Measurements from ENCODE around the gene RHOG.

RHOG gene

DNA sequence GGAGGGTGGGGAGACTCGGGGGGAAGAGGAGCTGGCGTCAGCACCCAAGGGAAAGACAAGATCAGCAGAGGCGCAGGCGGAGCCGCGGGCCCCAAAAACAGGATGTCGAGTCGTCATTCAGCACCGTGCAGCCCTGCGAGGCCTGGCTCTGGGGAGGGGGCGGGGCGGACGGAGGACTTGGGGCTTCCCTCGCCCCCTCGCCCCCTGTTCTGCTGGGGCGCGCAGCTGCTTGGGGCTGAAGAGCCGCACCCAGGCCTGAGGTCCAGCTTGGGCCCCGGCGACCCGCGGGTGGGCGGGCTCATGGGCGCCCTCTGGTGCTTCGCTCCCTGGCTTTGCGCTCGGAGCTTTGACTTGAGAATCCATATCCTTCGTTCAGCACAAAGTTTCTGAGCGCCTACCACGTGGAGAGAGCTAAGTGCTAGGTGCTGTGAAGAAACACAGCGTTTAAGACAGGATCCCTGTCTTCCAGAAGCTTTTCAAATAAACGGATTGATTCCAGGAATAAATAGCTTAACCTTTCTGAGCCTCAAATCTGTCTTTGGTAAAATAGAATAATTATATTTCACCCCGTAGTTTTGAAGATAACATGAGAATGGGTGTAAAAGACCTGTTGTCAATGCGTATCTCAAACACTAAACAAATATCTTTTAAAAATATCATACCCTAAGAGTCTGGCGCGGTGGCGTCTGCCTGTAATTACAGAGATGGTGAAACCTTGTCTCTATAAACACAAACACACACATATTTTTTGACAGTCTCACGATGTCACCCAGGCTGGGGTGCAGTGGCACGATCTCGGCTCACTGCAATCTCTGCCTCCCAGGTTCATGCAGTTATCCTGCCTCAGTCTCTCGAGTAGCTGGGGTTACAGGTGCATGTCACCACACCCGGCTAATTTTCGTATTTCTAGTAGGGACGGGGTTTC, 929 bp upstream of the RHOG start:
- peak overlapping the region; percentile 42 for H3K9ac ChIP-seq (ENCODE audit: low read length)
- H3K27ac ChIP-seq (ENCODE audit: low read length) = no peak overlapping the region
- H3K9me3 ChIP-seq (ENCODE audit: control insufficient read depth, low read depth, low read length) = no peaks in the 10 kb centered on the region
- peaks cover 7% of the 10 kb centered on the region for H3K4me1 ChIP-seq (ENCODE audit: control insufficient read depth, low read depth, low read length)
- H3K27me3 ChIP-seq (ENCODE audit: control insufficient read depth, insufficient read depth, low read length) = peaks cover 5% of the 10 kb centered on the region
- H3K36me3 ChIP-seq (ENCODE audit: control insufficient read depth, low read depth, low read length) = no peaks in the 10 kb centered on the region
- H3K4me3 ChIP-seq (ENCODE audit: low read length) = peak overlapping the region; percentile 77

DNA sequence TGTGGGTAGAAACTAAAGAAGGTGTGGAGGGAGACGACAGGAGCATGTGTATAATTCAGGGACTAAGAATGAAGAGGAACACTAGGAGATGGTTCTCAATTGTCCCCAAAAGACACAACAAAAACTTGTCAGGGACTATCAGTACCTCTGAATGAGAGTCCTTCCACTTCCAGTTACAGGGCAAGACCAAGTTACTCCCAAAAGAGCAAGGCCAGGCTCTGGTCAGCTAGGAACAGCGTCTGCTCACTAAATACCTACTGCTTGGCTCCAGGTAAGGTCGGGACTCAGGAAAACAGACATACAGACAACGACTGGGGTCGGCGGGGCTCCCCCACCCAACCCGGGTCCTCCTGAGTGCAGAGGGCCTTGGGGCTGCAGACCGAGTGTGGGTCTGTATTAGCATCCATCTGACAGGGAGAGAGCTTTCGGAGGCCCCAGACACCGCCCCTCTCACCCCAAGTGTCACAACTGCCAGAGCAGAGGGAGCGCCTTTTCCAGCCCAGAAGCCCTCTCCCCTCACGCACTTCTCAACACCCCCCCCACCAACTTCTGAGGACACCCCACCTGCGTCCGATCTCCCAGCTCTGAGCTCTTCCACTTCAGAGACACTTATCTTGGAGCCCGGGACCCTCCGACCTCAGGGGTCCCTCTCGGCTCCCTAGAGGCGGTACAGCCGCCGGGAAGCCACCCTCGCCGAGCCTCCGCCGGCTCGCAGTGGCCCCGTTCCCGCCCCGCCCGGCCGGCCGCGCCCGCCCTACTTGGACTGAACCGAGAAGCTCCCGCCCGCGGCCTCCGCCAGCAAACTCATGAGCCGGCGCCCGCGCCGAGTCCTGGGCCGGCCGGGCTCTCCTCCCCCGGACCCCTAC, 522 bp downstream of the RHOG start:
- Histone ChIP-seq H3K4me1 (ENCODE audit: control insufficient read depth, low read depth, low read length) (peaks cover 9% of the 10 kb centered on the region), H3K9ac (ENCODE audit: low read length) (peak overlapping the region; percentile 58), H3K27me3 (ENCODE audit: control insufficient read depth, insufficient read depth, low read length) (peaks cover 5% of the 10 kb centered on the region), H3K9me3 (ENCODE audit: control insufficient read depth, low read depth, low read length) (no peaks in the 10 kb centered on the region), H3K36me3 (ENCODE audit: control insufficient read depth, low read depth, low read length) (no peaks in the 10 kb centered on the region), H3K27ac (ENCODE audit: low read length) (no peak overlapping the region), H3K4me3 (ENCODE audit: low read length) (peak overlapping the region; percentile 77)

DNA sequence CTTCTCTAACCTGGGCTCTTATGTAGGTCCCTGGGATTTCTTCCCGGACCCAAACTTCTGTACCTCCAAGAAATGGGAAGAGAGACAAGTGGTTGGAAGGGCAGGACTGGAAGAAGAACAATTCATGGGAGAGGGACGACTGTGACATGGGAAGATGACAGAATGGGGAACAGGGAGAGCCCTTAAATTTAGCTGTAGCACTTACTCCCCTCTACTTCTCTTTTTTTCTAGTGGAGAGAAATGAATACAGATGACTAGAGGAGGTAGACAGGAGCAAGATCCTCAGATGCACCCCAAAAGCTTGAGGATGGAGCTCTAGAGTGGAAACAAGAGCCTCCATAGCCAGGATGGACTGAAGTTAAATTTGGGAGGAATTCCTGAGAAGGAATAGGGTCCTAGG, 2.3 kb downstream of the RHOG start:
- H3K9me3 ChIP-seq (ENCODE audit: control insufficient read depth, low read depth, low read length) = no peaks in the 10 kb centered on the region
- H3K27ac ChIP-seq (ENCODE audit: low read length) = no peak overlapping the region
- H3K4me3 ChIP-seq (ENCODE audit: low read length) = no peak overlapping the region
- H3K4me1 ChIP-seq (ENCODE audit: control insufficient read depth, low read depth, low read length) = peaks cover 20% of the 10 kb centered on the region
- no peak overlapping the region for H3K9ac ChIP-seq (ENCODE audit: low read length)
- no peaks in the 10 kb centered on the region for H3K36me3 ChIP-seq (ENCODE audit: control insufficient read depth, low read depth, low read length)
- H3K27me3 ChIP-seq (ENCODE audit: control insufficient read depth, insufficient read depth, low read length) = peaks cover 5% of the 10 kb centered on the region

DNA sequence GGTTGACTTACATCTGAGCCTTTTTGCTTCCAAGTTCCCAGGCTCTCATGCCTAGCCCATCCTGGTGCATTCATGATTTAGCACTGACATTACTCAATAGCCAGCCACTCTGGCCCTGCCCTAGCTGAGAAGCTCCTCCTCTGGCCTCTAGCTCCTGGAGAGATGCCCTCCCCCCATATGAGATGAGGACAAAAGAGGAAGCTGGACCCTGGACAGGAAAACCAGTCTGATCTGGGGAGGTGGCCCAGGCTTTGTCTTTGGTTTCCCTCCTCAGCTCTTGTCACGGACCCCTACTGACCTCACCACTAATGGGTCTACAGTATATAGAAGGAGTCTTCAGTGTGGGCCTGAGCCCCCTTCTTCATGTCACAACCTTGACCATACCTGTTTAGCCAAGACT, 3.0 kb downstream of the RHOG start:
- no peak overlapping the region for H3K27ac ChIP-seq (ENCODE audit: low read length)

DNA sequence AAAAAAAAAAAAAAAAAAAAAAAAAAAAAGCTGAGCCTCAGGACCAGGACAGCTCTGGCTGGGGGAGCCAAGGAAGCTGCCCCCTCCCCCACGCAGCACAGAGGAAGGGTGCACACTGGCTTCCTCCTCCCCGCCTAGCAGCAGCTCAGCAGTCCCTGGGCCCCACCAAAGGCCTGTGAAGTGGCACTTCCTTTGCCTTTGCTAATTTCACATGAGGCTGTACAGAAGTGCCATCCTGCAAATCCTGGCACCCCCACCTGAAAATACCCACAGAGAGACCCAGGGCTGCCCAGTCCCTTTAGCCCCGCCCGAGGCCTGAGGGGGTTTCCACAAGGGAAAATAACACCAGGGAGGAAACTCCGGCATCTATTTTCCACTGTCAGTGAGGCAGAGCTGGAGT, 3.9 kb downstream of the RHOG start:
- Histone ChIP-seq H3K36me3 (ENCODE audit: control insufficient read depth, low read depth, low read length) (peaks cover 4% of the 10 kb centered on the region), H3K4me3 (ENCODE audit: low read length) (no peak overlapping the region), H3K27ac (ENCODE audit: low read length) (no peak overlapping the region), H3K27me3 (ENCODE audit: control insufficient read depth, insufficient read depth, low read length) (peaks cover 1% of the 10 kb centered on the region), H3K9ac (ENCODE audit: low read length) (no peak overlapping the region), H3K9me3 (ENCODE audit: control insufficient read depth, low read depth, low read length) (no peaks in the 10 kb centered on the region), H3K4me1 (ENCODE audit: control insufficient read depth, low read depth, low read length) (peaks cover 20% of the 10 kb centered on the region)

More for the DNA sequence above, 3.0 kb downstream of the RHOG start:
- Histone ChIP-seq H3K9me3 (ENCODE audit: control insufficient read depth, low read depth, low read length) (no peaks in the 10 kb centered on the region), H3K9ac (ENCODE audit: low read length) (no peak overlapping the region), H3K4me3 (ENCODE audit: low read length) (no peak overlapping the region), H3K27me3 (ENCODE audit: control insufficient read depth, insufficient read depth, low read length) (peaks cover 5% of the 10 kb centered on the region), H3K4me1 (ENCODE audit: control insufficient read depth, low read depth, low read length) (peaks cover 20% of the 10 kb centered on the region), H3K36me3 (ENCODE audit: control insufficient read depth, low read depth, low read length) (no peaks in the 10 kb centered on the region)

DNA sequence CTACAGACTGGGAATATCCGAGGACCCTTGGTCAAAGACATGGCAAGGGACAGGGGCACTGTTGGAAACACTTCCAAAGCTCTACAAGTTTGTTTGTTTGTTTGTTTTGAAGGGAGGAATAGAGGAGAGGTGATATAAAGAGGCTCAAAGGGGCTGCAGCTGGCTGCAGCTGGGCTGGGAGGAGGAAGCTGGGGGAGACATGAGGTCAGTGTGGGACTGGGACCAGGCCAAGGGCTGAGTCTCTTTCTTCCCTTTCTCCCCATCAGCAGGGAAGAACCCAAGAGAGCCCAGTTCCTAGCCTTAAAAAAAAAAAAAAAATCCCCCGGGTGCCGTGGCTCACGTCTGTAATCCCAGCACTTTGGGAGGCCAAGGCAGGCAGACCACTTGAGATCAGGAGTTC, 5.0 kb downstream of the RHOG start:
- Histone ChIP-seq H3K4me1 (ENCODE audit: control insufficient read depth, low read depth, low read length) (peaks cover 18% of the 10 kb centered on the region), H3K4me3 (ENCODE audit: low read length) (no peak overlapping the region), H3K9me3 (ENCODE audit: control insufficient read depth, low read depth, low read length) (no peaks in the 10 kb centered on the region), H3K36me3 (ENCODE audit: control insufficient read depth, low read depth, low read length) (peaks cover 4% of the 10 kb centered on the region), H3K27ac (ENCODE audit: low read length) (no peak overlapping the region), H3K9ac (ENCODE audit: low read length) (no peak overlapping the region), H3K27me3 (ENCODE audit: control insufficient read depth, insufficient read depth, low read length) (no peaks in the 10 kb centered on the region)

DNA sequence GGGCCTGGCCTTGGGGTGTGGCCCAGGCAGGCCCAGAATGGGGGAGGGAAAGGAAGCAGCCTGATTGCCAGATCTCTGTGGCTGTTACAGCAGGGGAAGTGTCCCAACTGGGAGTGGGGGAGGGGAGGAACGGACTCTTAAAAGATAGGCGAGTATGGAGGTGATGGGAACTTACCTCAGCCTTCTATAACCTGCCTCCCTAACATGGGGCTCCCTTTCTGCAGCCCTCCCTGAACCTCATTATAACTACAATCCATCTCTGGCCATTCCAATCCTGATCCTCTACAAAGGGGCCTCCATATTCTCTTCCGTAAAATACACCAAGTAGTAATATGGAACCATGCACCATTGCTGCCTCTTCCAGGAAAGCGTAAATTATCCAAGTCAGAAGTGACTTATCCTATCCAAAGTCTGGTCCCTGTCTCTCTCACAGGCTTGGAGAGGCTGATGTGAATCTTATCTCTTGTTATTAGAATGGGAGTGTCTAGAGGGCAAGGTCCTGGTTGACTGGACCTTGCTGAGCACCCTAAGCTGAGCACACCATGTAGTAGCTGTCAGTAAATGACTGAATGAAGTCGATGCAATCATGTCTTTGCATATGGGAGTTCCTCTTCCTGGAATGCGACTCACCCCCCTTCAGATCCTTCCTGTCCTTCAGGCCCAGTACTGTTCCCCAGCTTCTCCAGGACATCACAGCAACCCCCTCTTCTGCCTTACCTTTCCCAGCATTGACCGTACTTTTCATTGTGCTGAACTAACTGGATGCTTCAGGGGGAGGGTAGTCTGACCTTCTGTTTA, 5.9 kb downstream of the RHOG start:
- Histone ChIP-seq H3K4me3 (ENCODE audit: low read length) (no peak overlapping the region), H3K9me3 (ENCODE audit: control insufficient read depth, low read depth, low read length) (no peaks in the 10 kb centered on the region), H3K9ac (ENCODE audit: low read length) (no peak overlapping the region), H3K27ac (ENCODE audit: low read length) (no peak overlapping the region), H3K4me1 (ENCODE audit: control insufficient read depth, low read depth, low read length) (peaks cover 15% of the 10 kb centered on the region), H3K27me3 (ENCODE audit: control insufficient read depth, insufficient read depth, low read length) (no peaks in the 10 kb centered on the region), H3K36me3 (ENCODE audit: control insufficient read depth, low read depth, low read length) (peaks cover 4% of the 10 kb centered on the region)

DNA sequence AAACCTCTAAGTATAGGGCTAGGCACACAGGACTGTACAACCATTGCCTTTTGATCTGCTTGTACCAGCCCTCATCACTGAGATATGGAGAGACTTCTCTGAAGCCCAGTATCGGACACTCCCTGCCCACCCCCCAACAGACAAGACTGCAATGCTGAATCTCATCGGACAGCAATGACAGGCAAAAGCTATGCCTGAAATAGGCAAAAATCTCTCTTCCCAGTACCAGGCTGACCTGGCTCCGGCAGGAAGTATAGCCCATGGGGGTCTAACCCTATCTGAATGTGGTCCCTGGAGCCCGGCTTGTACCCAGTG, 6.5 kb downstream of the RHOG start:
- H3K9ac ChIP-seq (ENCODE audit: low read length) = no peak overlapping the region
- no peak overlapping the region for H3K4me3 ChIP-seq (ENCODE audit: low read length)
- peaks cover 4% of the 10 kb centered on the region for H3K36me3 ChIP-seq (ENCODE audit: control insufficient read depth, low read depth, low read length)
- H3K27ac ChIP-seq (ENCODE audit: low read length) = no peak overlapping the region
- H3K9me3 ChIP-seq (ENCODE audit: control insufficient read depth, low read depth, low read length) = no peaks in the 10 kb centered on the region
- H3K4me1 ChIP-seq (ENCODE audit: control insufficient read depth, low read depth, low read length) = peaks cover 13% of the 10 kb centered on the region
- no peaks in the 10 kb centered on the region for H3K27me3 ChIP-seq (ENCODE audit: control insufficient read depth, insufficient read depth, low read length)

DNA sequence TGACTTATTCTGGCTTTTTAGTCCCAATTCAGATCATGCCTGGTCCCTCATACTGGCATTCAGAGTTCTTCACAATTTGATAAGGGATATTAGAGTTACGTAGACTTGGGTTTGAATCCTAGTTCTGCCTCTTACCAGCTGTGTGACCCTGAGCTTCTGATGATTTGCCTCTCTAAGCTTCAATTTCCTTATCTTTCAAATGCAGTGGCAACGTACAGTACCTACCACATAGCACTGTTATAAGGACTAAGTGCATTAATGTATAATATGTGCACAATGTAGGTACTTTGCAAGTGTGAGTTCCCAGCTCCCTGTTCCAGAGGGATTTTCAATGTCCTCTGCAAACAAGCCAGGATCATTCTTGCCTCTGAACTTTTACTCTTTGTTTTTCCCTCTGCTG, 7.3 kb downstream of the RHOG start:
- Histone ChIP-seq H3K9me3 (ENCODE audit: control insufficient read depth, low read depth, low read length) (no peaks in the 10 kb centered on the region), H3K27ac (ENCODE audit: low read length) (no peak overlapping the region), H3K4me1 (ENCODE audit: control insufficient read depth, low read depth, low read length) (peaks cover 13% of the 10 kb centered on the region), H3K36me3 (ENCODE audit: control insufficient read depth, low read depth, low read length) (peaks cover 4% of the 10 kb centered on the region), H3K4me3 (ENCODE audit: low read length) (no peak overlapping the region), H3K27me3 (ENCODE audit: control insufficient read depth, insufficient read depth, low read length) (no peaks in the 10 kb centered on the region), H3K9ac (ENCODE audit: low read length) (no peak overlapping the region)

DNA sequence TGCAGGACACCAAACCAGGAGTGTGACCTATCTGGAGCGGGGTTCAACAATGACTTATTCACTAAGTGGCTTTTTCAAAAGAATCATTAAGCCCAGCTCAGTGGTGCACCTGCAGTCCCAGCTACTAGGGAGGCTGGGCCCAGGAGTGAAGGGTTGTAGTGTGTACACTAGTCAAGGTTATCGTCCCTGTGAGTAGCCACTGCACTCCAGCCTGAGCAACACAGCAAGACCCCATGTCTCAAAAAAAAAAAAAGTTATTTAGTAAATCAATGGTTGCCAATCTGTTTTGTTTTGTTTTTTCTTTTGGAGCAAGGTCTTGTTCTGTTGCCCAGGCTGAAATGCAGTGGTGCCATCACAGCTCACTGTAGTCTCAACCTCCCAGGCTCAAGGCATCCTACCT, 7.9 kb downstream of the RHOG start:
- H3K9ac ChIP-seq (ENCODE audit: low read length) = no peak overlapping the region
- no peaks in the 10 kb centered on the region for H3K27me3 ChIP-seq (ENCODE audit: control insufficient read depth, insufficient read depth, low read length)
- no peak overlapping the region for H3K4me3 ChIP-seq (ENCODE audit: low read length)
- H3K9me3 ChIP-seq (ENCODE audit: control insufficient read depth, low read depth, low read length) = no peaks in the 10 kb centered on the region
- no peak overlapping the region for H3K27ac ChIP-seq (ENCODE audit: low read length)
- H3K4me1 ChIP-seq (ENCODE audit: control insufficient read depth, low read depth, low read length) = peaks cover 13% of the 10 kb centered on the region
- peaks cover 7% of the 10 kb centered on the region for H3K36me3 ChIP-seq (ENCODE audit: control insufficient read depth, low read depth, low read length)

Data from iPS-18a (cell line).